Ovary (tissue), 3 donors: Measurements from ENCODE around the gene RGS9BP.

ENCODE experiments used
- CTCF ChIP-seq, 3 donors: fragments of 450-650 bp in 2 of 3; fragments of 200-600 bp in 1 of 3; IDR thresholded peaks; one replicate each; pipeline versions ENCODE4 v1.5.1 to v1.8.0; 2016 to 2022; ENCODE audit warnings: antibody characterized with exemption in 3 of 3, mild to moderate bottlenecking in 1 of 3
- POLR2A ChIP-seq: fragments of 450-650 bp; IDR thresholded peaks from one replicate; pipeline ENCODE4 v1.6.1; 2017; ENCODE audit warnings: antibody characterized with exemption, mild to moderate bottlenecking, moderate library complexity
- donor health status: DM: no; HTN: no; CAD: no.

DNA sequence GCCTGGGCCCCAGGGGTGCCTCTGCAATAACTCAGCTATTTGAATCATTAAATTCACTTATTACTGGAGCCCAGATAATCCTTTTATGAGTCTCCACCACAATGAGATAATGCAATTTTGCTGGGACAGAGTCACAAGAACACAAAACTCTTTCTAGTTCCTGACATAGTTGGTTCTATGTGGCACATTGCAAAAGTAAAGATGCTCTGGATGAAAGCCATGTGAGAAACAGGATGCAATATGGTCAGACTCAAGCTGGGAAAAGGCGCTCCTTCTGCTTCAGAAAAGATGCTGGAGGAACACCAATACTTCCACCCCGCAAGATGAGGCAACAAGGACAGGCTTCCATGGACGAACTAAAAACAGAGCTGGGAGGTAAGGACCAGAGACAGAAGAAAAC, 6.3 kb upstream of the RGS9BP start:
- TF ChIP-seq POLR2A (no peak), CTCF (IDR thresholded peaks at IDR 0.05) (no peak)
